OCI-LY7 (cell line): ENCODE data around the gene UBXN7. TPM values are rescaled to one million over a fixed set of nuclear protein-coding genes. Genes with fewer than 3 reads are reported as not detected.
"Not testable (repeated sequence)": the region's sequence is repeated elsewhere in the genome, so short reads cannot be mapped to it uniquely, and the experiment has no call there.

ENCODE experiments used
- BruUV-seq: library from RNA; stranded (reverse); fragments of 400-500 nt; replicated peaks from 2 replicates; lab custom pipeline; 2021; lab: Mats Ljungman, UMichigan
- CTCF ChIA-PET: fragments of 300-600 bp; sonication (Branson Sonifier 250); formaldehyde crosslinking; loops from one replicate; lab custom pipeline; 2022; ENCODE audit warnings: antibody characterized with exemption; ENCODE audit not compliant: unreplicated experiment; lab: Charles Lee
- POLR2A ChIA-PET: fragments of 300-600 bp; sonication (Branson Sonifier 250); formaldehyde crosslinking; loops from one replicate; lab custom pipeline; 2022; ENCODE audit warnings: antibody characterized with exemption; lab: Charles Lee
- DNase-seq: peaks from one replicate; pipeline ENCODE4 v3.0.0-alpha.2; 2015; ENCODE audit warnings: low spot score
- H2AFZ ChIP-seq: fragments of 200-600 bp; sonication (generic), shearing (Covaris generic); 2 replicates; pipeline ENCODE4 v1.6.1; 2014; ENCODE audit warnings: mild to moderate bottlenecking, antibody characterized with exemption, low read length, moderate library complexity
- H3K27ac ChIP-seq: fragments of 200-600 bp; sonication (generic); 2 replicates; pipeline ENCODE4 v1.5.1; 2014; ENCODE audit warnings: mixed run types, low read depth, mild to moderate bottlenecking, moderate library complexity, low read length, inconsistent platforms; ENCODE audit not compliant: poor library complexity, severe bottlenecking
- H3K36me3 ChIP-seq: fragments of 200-600 bp; sonication (generic); 2 replicates; pipeline ENCODE4 v1.6.1; 2014; ENCODE audit warnings: mild to moderate bottlenecking, antibody characterized with exemption, low read length, moderate library complexity, mixed read lengths; ENCODE audit not compliant: insufficient read depth
- H3K4me1 ChIP-seq: fragments of 200-600 bp; sonication (generic); 2 replicates; pipeline ENCODE4 v1.5.1; 2014; ENCODE audit warnings: mild to moderate bottlenecking, low read length; ENCODE audit not compliant: insufficient read depth, poor library complexity, severe bottlenecking
- H3K4me2 ChIP-seq: fragments of 200-600 bp; sonication (generic); 2 replicates; pipeline ENCODE4 v1.6.1; 2014; ENCODE audit warnings: mild to moderate bottlenecking, low read length
- H3K4me3 ChIP-seq: fragments of 200-600 bp; sonication (generic); 2 replicates; pipeline ENCODE4 v1.5.1; 2014; ENCODE audit warnings: mild to moderate bottlenecking, low read depth, low read length; ENCODE audit not compliant: poor library complexity, severe bottlenecking
- H3K79me2 ChIP-seq: fragments of 200-600 bp; sonication (generic); 2 replicates; pipeline ENCODE4 v1.6.1; 2016; ENCODE audit warnings: low read depth, mild to moderate bottlenecking, low read length, moderate library complexity, mixed read lengths; ENCODE audit not compliant: insufficient read depth
- H3K9me2 ChIP-seq: fragments of 200-600 bp; sonication (generic); 2 replicates; pipeline ENCODE4 v1.6.1; 2016; ENCODE audit warnings: mild to moderate bottlenecking, low read length, mixed read lengths; ENCODE audit not compliant: insufficient read depth
- H3K9me3 ChIP-seq: fragments of 200-600 bp; sonication (generic); 2 replicates; pipeline ENCODE4 v1.6.1; 2014; ENCODE audit warnings: mild to moderate bottlenecking, mixed run types, low read length, mixed read lengths
- H4K20me1 ChIP-seq: fragments of 200-600 bp; sonication (generic); 2 replicates; pipeline ENCODE4 v1.6.1; 2014; ENCODE audit warnings: mild to moderate bottlenecking, antibody characterized with exemption, low read length, moderate library complexity, mixed read lengths; ENCODE audit not compliant: insufficient read depth
- EZH2phosphoT487 ChIP-seq: fragments of 200-600 bp; sonication (generic); IDR thresholded peaks from 2 replicates; pipeline ENCODE4 v1.6.1; 2018; ENCODE audit warnings: low read depth, borderline replicate concordance, mild to moderate bottlenecking, mixed run types, antibody characterized with exemption, low read length, moderate library complexity, mixed read lengths
- intact Hi-C: fragments of 100-400 bp; cut with micrococcal nuclease; formaldehyde crosslinking; loops from one replicate; pipeline ENCODE4 v1.10.0; 2022; ENCODE audit not compliant: unreplicated experiment
- total RNA-seq, 2 experiments: library from RNA; depleted of rRNA in 1 of 2; stranded (reverse); fragments of >200 nt in 1 of 2; shearing (Covaris generic) in 1 of 2; gene quantifications; 2 replicates each; pipeline ENCODE4 v1.2.3, GENCODE V29; 2014 to 2022
- TF ChIP-seq, protein P1 (sequence below): fragments of 200-600 bp; sonication (generic); conservative IDR thresholded peaks from 2 replicates; pipeline ENCODE4 v1.5.1; 2014; ENCODE audit warnings: mild to moderate bottlenecking, antibody characterized with exemption, low read length, moderate library complexity, mixed read lengths

Gene UBXN7
- total RNA-seq, 2 experiments from 2014 or later, result 12.7 to 73.4 TPM

DNA sequence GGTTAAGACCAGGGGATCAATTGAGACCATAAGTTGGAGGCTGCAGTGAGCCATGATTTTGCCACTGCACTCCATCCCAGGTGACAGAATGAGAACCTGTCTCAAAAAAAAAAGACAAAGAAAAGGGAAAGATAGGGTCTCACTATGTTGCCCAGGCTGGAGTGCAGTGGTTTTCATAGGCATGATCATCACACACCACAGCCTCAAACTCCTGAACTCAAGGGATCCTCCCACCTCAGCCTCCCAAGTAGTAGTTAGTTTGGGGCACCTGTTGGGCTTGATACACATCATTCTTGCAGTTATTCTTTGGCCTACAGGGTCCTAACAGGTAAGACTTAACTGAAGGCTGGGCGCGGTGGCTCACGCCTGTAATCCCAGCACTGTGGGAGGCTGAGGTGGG is 42.1 kb downstream of the UBXN7 start:
- ChIA-PET CTCF (no interaction called here), POLR2A (interaction anchor here (1.0 kb wide), 1 partner anchor 31 kb away, joined by 3 read pairs; no protein-coding TSS in a partner anchor)
- BruUV-seq, result no TSS peak
- Histone ChIP-seq H3K4me1 (no peaks in the 10 kb centered on the region), H3K27ac (no peak overlapping the region), H4K20me1 (no peaks in the 10 kb centered on the region), H3K9me3 (no peaks in the 10 kb centered on the region), H3K9me2 (no peaks in the 10 kb centered on the region), H3K79me2 (no peaks in the 10 kb centered on the region; the same call in 1 of the 2 replicates), H3K4me3 (no peak overlapping the region), H3K4me2 (no peak overlapping the region), H2AFZ (no peak overlapping the region), H3K36me3 (peaks cover 55% of the 10 kb centered on the region)
- DNase-seq, result no peak
- no peak for TF ChIP-seq EZH2phosphoT487
- TF ChIP-seq, protein P1, sequence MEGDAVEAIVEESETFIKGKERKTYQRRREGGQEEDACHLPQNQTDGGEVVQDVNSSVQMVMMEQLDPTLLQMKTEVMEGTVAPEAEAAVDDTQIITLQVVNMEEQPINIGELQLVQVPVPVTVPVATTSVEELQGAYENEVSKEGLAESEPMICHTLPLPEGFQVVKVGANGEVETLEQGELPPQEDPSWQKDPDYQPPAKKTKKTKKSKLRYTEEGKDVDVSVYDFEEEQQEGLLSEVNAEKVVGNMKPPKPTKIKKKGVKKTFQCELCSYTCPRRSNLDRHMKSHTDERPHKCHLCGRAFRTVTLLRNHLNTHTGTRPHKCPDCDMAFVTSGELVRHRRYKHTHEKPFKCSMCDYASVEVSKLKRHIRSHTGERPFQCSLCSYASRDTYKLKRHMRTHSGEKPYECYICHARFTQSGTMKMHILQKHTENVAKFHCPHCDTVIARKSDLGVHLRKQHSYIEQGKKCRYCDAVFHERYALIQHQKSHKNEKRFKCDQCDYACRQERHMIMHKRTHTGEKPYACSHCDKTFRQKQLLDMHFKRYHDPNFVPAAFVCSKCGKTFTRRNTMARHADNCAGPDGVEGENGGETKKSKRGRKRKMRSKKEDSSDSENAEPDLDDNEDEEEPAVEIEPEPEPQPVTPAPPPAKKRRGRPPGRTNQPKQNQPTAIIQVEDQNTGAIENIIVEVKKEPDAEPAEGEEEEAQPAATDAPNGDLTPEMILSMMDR, result no peak
- intact Hi-C loops, result no loop called here

DNA sequence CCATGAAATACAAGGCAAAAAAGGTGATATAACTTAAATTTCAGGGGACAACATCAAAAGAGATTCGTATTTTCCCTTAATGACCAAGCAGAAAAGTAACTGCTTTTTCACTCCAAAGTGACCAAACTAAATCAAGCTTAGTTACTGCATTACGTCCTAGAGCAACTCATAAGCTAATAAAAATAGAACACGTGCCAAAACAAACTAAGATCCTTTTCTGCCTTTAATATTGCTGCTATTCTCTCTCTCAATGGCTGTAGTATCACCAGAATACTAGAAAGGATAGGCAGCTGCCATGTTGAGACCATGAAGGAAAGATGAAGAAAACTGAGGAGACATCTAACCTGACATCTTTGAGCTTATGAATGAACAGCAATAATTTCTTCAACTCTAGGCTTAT is 43.3 kb downstream of the UBXN7 start:
- Histone ChIP-seq H3K79me2 (no peaks in the 10 kb centered on the region; the same call in 1 of the 2 replicates), H3K9me2 (no peaks in the 10 kb centered on the region), H3K36me3 (peaks cover 53% of the 10 kb centered on the region), H3K4me3 (no peak overlapping the region), H3K9me3 (no peaks in the 10 kb centered on the region), H2AFZ (no peak overlapping the region), H3K4me2 (no peak overlapping the region), H3K4me1 (no peaks in the 10 kb centered on the region), H4K20me1 (no peaks in the 10 kb centered on the region), H3K27ac (no peak overlapping the region)
- CTCF ChIA-PET, result interaction anchor here (0.5 kb wide), 1 partner anchor 97 kb away, joined by 3 read pairs; no protein-coding TSS in a partner anchor
- intact Hi-C loops, result no loop called here
- BruUV-seq, result no TSS peak
- TF ChIP-seq, protein P1, result no peak
- TF ChIP-seq EZH2phosphoT487, result no peak
- POLR2A ChIA-PET, result interaction anchor here (0.7 to 1.0 kb wide), 2 partner anchors 15 to 32 kb away, joined by 3 read pairs; no protein-coding TSS in a partner anchor
- no peak for DNase-seq

DNA sequence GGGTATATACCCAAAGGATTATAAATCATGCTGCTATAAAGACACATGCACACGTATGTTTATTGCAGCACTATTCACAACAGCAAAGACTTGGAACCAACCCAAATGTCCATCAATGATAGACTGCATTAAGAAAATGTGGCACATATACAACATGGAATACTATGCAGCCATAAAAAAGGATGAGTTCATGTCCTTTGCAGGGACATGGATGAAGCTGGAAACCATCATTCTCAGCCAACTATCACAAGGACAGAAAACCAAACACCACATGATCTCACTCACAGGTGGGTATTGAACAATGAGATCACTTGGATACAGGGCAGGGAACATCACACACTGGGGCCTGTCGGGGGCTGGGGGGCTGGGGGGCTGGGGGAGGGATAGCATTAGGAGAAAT is 44.3 kb downstream of the UBXN7 start:
- intact Hi-C loops, H3K9me3 ChIP-seq, BruUV-seq, H3K27ac ChIP-seq, CTCF ChIA-PET, DNase-seq, H2AFZ ChIP-seq, H4K20me1 ChIP-seq, H3K4me3 ChIP-seq, H3K4me1 ChIP-seq, H3K79me2 ChIP-seq, H3K4me2 ChIP-seq, POLR2A ChIA-PET, H3K9me2 ChIP-seq: not testable (repeated sequence)
- peaks cover 48% of the 10 kb centered on the region for H3K36me3 ChIP-seq

DNA sequence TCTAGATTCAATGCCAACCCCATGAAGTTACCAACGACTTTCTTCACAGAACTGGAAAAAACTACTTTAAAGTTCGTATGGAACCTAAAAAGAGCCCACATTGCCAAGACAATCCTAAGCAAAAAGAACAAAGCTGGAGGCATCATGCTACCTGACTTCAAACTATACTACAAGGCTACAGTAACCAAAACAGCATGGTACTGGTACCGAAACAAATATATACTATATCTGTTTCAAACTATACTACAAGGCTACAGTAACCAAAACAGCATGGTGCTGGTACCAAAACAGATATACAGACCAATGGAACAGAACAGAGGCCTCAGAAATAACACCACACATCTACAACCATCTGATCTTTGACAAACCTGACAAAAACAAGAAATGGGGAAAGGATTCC is 45.4 kb downstream of the UBXN7 start:
- H2AFZ ChIP-seq, H3K4me3 ChIP-seq, H3K4me2 ChIP-seq, H3K79me2 ChIP-seq, H3K4me1 ChIP-seq, CTCF ChIA-PET, BruUV-seq, H3K9me2 ChIP-seq, H3K9me3 ChIP-seq, H4K20me1 ChIP-seq, DNase-seq, H3K27ac ChIP-seq, intact Hi-C loops: not testable (repeated sequence)
- POLR2A ChIA-PET, result interaction anchor here (0.7 kb wide), 1 partner anchor 124 kb away, joined by 4 read pairs; no protein-coding TSS in a partner anchor
- peaks cover 42% of the 10 kb centered on the region for H3K36me3 ChIP-seq

DNA sequence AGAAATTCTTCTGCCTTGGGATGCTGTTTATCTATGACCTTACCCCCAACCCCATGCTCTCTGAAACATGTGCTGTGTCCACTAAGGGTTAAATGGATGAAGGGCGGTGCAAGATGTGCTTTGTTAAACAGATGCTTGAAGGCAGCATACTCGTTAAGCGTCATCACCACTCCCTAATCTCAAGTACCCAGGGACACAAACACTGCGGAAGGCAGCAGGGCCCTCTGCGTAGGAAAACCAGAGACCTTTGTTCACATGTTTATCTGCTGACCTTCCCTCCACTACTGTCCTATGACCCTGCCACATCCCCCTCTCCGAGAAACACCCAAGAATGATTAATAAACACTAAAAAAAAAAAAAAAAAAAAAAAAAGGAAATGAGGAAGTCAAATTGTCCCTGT is 46.2 kb downstream of the UBXN7 start:
- H3K36me3 ChIP-seq, result peaks cover 34% of the 10 kb centered on the region
- H4K20me1 ChIP-seq, H3K4me1 ChIP-seq, H3K9me2 ChIP-seq, H3K4me3 ChIP-seq, H3K79me2 ChIP-seq, H3K27ac ChIP-seq, DNase-seq, intact Hi-C loops, H3K9me3 ChIP-seq, H3K4me2 ChIP-seq, CTCF ChIA-PET, BruUV-seq, H2AFZ ChIP-seq: not testable (repeated sequence)
- POLR2A ChIA-PET, result interaction anchor here (0.7 kb wide), 1 partner anchor 123 kb away, joined by 4 read pairs; no protein-coding TSS in a partner anchor
